Activated CD4-positive, alpha-beta T cell treated with anti-CD3 and anti-CD28 coated beads, Interleukin-2, amount 10 ng/mL, durations not matched to agents 7 days and 5 days (primary cell): ENCODE data around the gene BBIP1. TPM values are rescaled to one million over a fixed set of nuclear protein-coding genes. Genes with fewer than 3 reads are reported as not detected.
"Not testable (repeated sequence)": the region's sequence is repeated elsewhere in the genome, so short reads cannot be mapped to it uniquely, and the experiment has no call there.

Source experiments
- CTCF ChIA-PET: fragments of 350-600 bp; sonication (Branson Sonifier 250); formaldehyde crosslinking; loops from one replicate; lab custom pipeline; 2021; ENCODE audit warnings: antibody characterized with exemption; lab: Charles Lee
- POLR2A ChIA-PET: fragments of 350-600 bp; sonication (Branson Sonifier 250); formaldehyde crosslinking; loops from one replicate; lab custom pipeline; 2021; ENCODE audit warnings: antibody characterized with exemption; lab: Charles Lee
- DNase-seq: peaks from one replicate; pipeline ENCODE4 v3.0.0-alpha.2; 2020
- H3K27ac Mint-ChIP-seq: one replicate; pipeline ENCODE4 v1.8.0; 2021; ENCODE audit warnings: mild to moderate bottlenecking, moderate library complexity, mixed read lengths
- H3K27me3 Mint-ChIP-seq: one replicate; pipeline ENCODE4 v1.8.0; 2021; ENCODE audit warnings: mixed read lengths
- H3K36me3 Mint-ChIP-seq: one replicate; pipeline ENCODE4 v1.8.0; 2021; ENCODE audit warnings: low read depth, mixed read lengths
- H3K4me1 Mint-ChIP-seq: one replicate; pipeline ENCODE4 v1.8.0; 2021; ENCODE audit warnings: mixed read lengths
- H3K4me3 Mint-ChIP-seq: one replicate; pipeline ENCODE4 v1.8.0; 2021; ENCODE audit warnings: mild to moderate bottlenecking, moderate library complexity, mixed read lengths
- H3K9me3 Mint-ChIP-seq: one replicate; pipeline ENCODE4 v1.8.0; 2021; ENCODE audit warnings: mixed read lengths
- total RNA-seq, 2 experiments: library from RNA; stranded (reverse); gene quantifications; one replicate each; pipeline ENCODE4 v1.2.3, GENCODE V29; 2021

The BBIP1 gene
- total RNA-seq, 2 experiments from 2014 or later: 19.1 to 24.2 TPM

- Mint-ChIP-seq H3K9me3 (no peaks in the 10 kb centered on the region), H3K27me3 (no peaks in the 10 kb centered on the region), H3K4me3 (peak overlapping the region; percentile 90), H3K4me1 (peaks cover 64% of the 10 kb centered on the region), H3K27ac (peak overlapping the region; percentile 94), H3K36me3 (peaks cover 16% of the 10 kb centered on the region)
- POLR2A ChIA-PET: interaction anchor here (0.7 kb wide), 2 partner anchors 16 to 862 kb away, joined by 3 read pairs; no protein-coding TSS in a partner anchor
- CTCF ChIA-PET: interaction anchor here (0.8 kb wide), 1 partner anchor 20 kb away, joined by 3 read pairs; no protein-coding TSS in a partner anchor
- no peak for DNase-seq
These were observed 45.7 kb downstream of the BBIP1 start for GRCh38 chr10:110872984-110873923.

- H3K27me3 Mint-ChIP-seq: no peaks in the 10 kb centered on the region
- DNase-seq: peak; percentile 83
- ChIA-PET POLR2A (interaction anchor here (0.7 to 1.0 kb wide), 3 partner anchors 13 to 861 kb away, joined by 3 read pairs; no protein-coding TSS in a partner anchor), CTCF (interaction anchor here (1.2 kb wide), 1 partner anchor 13 kb away, joined by 5 read pairs; no protein-coding TSS in a partner anchor)
- H3K36me3 Mint-ChIP-seq: peaks cover 8% of the 10 kb centered on the region
- H3K4me3 Mint-ChIP-seq: peak overlapping the region; percentile 90
- peak overlapping the region; percentile 94 for H3K27ac Mint-ChIP-seq
- no peaks in the 10 kb centered on the region for H3K9me3 Mint-ChIP-seq
- peaks cover 67% of the 10 kb centered on the region for H3K4me1 Mint-ChIP-seq
These were observed 46.6 kb downstream of the BBIP1 start for GRCh38 chr10:110872145-110872983.

- peak; percentile 95 for DNase-seq
- ChIA-PET CTCF (interaction anchor here (0.7 to 1.2 kb wide), 4 partner anchors 12 to 32 kb away, joined by 3 to 5 read pairs (median 3); no protein-coding TSS in a partner anchor), POLR2A (interaction anchor here (0.7 to 1.0 kb wide), 2 partner anchors 12 to 115 kb away, joined by 3 read pairs; no protein-coding TSS in a partner anchor)
- Mint-ChIP-seq H3K4me1 (peaks cover 72% of the 10 kb centered on the region), H3K9me3 (no peaks in the 10 kb centered on the region), H3K4me3 (peak within 1 kb of the TSS; percentile 90), H3K36me3 (peaks cover 7% of the 10 kb centered on the region), H3K27ac (peak within 1 kb of the TSS; percentile 96), H3K27me3 (no peaks in the 10 kb centered on the region)
These were observed 47.5 kb downstream of the BBIP1 start, which contains the start of gene PDCD4 for GRCh38 chr10:110871298-110872084. PDCD4 (plus strand) TSS chr10:110871928; CDS start chr10:110876028, 4,100 bp downstream.

GRCh38 chr10:110870823-110871297 lies 48.1 kb downstream of the BBIP1 start:
- DNase-seq: no peak
- peaks cover 78% of the 10 kb centered on the region for H3K4me1 Mint-ChIP-seq
- peaks cover 7% of the 10 kb centered on the region for H3K36me3 Mint-ChIP-seq
- POLR2A ChIA-PET: no interaction called here
- peak overlapping the region; percentile 90 for H3K4me3 Mint-ChIP-seq
- H3K27ac Mint-ChIP-seq: peak overlapping the region; percentile 96
- CTCF ChIA-PET: interaction anchor here (1.1 to 1.5 kb wide), 5 partner anchors 12 to 33 kb away, joined by 3 to 5 read pairs (median 3); no protein-coding TSS in a partner anchor
- no peaks in the 10 kb centered on the region for H3K27me3 Mint-ChIP-seq
- no peaks in the 10 kb centered on the region for H3K9me3 Mint-ChIP-seq

- H3K36me3 Mint-ChIP-seq: peaks cover 15% of the 10 kb centered on the region
- peaks cover 84% of the 10 kb centered on the region for H3K4me1 Mint-ChIP-seq
- no peaks in the 10 kb centered on the region for H3K27me3 Mint-ChIP-seq
- H3K4me3 Mint-ChIP-seq: peak overlapping the region; percentile 54
- H3K27ac Mint-ChIP-seq: peak overlapping the region; percentile 96
- no peaks in the 10 kb centered on the region for H3K9me3 Mint-ChIP-seq
- CTCF ChIA-PET: interaction anchor here (1.3 to 2.7 kb wide), 2 partner anchors 8 to 17 kb away, joined by 5 to 15 read pairs; no protein-coding TSS in a partner anchor
- POLR2A ChIA-PET: no interaction called here
- DNase-seq: peak; percentile 37
These were observed 50.0 kb downstream of the BBIP1 start for GRCh38 chr10:110868981-110869380.

- DNase-seq: no peak
- POLR2A ChIA-PET: no interaction called here
- peaks cover 88% of the 10 kb centered on the region for H3K4me1 Mint-ChIP-seq
These were observed 51.0 kb downstream of the BBIP1 start for GRCh38 chr10:110867807-110868465.

GRCh38 chr10:110867011-110867806 lies 51.8 kb downstream of the BBIP1 start:
- Mint-ChIP-seq H3K27ac (peak overlapping the region; percentile 96), H3K4me1 (peaks cover 95% of the 10 kb centered on the region), H3K36me3 (peaks cover 15% of the 10 kb centered on the region)
- H3K4me3 Mint-ChIP-seq, H3K27me3 Mint-ChIP-seq, H3K9me3 Mint-ChIP-seq, POLR2A ChIA-PET, DNase-seq: not testable (repeated sequence)
- CTCF ChIA-PET: interaction anchor here (0.8 to 2.7 kb wide), 7 partner anchors 9 to 121 kb away, joined by 3 to 15 read pairs (median 3); no protein-coding TSS in a partner anchor

More at GRCh38 chr10:110867807-110868465, 51.0 kb downstream of the BBIP1 start:
- peak overlapping the region; percentile 96 for H3K27ac Mint-ChIP-seq
- H3K4me3 Mint-ChIP-seq: no peak overlapping the region
- CTCF ChIA-PET: interaction anchor here (0.8 to 2.7 kb wide), 8 partner anchors 9 to 122 kb away, joined by 3 to 15 read pairs (median 3); no protein-coding TSS in a partner anchor
- H3K36me3 Mint-ChIP-seq: peaks cover 15% of the 10 kb centered on the region
- H3K9me3 Mint-ChIP-seq: no peaks in the 10 kb centered on the region
- no peaks in the 10 kb centered on the region for H3K27me3 Mint-ChIP-seq

- DNase-seq: no peak
- ChIA-PET POLR2A (no interaction called here), CTCF (interaction anchor here (2.0 to 2.7 kb wide), 4 partner anchors 7 to 14 kb away, joined by 5 to 15 read pairs (median 10); no protein-coding TSS in a partner anchor)
- H3K4me3 Mint-ChIP-seq: no peak overlapping the region
- no peaks in the 10 kb centered on the region for H3K27me3 Mint-ChIP-seq
- peak overlapping the region; percentile 98 for H3K27ac Mint-ChIP-seq
- peaks cover 15% of the 10 kb centered on the region for H3K36me3 Mint-ChIP-seq
- H3K9me3 Mint-ChIP-seq: no peaks in the 10 kb centered on the region
- peaks cover 99% of the 10 kb centered on the region for H3K4me1 Mint-ChIP-seq
These were observed 53.0 kb downstream of the BBIP1 start for GRCh38 chr10:110865809-110866482.

- ChIA-PET POLR2A (no interaction called here), CTCF (interaction anchor here (1.0 to 2.4 kb wide), 5 partner anchors 11 to 19 kb away, joined by 3 to 5 read pairs (median 5); no protein-coding TSS in a partner anchor)
- H3K4me3 Mint-ChIP-seq: peak overlapping the region; percentile 71
- peak overlapping the region; percentile 98 for H3K27ac Mint-ChIP-seq
- no peaks in the 10 kb centered on the region for H3K27me3 Mint-ChIP-seq
- peaks cover 99% of the 10 kb centered on the region for H3K4me1 Mint-ChIP-seq
- DNase-seq: no peak
- H3K9me3 Mint-ChIP-seq: no peaks in the 10 kb centered on the region
- H3K36me3 Mint-ChIP-seq: peaks cover 15% of the 10 kb centered on the region
These were observed 53.7 kb downstream of the BBIP1 start for GRCh38 chr10:110865186-110865808.
